ENCODE measurements around the gene CRAMP1.

CRAMP1 gene

DNA sequence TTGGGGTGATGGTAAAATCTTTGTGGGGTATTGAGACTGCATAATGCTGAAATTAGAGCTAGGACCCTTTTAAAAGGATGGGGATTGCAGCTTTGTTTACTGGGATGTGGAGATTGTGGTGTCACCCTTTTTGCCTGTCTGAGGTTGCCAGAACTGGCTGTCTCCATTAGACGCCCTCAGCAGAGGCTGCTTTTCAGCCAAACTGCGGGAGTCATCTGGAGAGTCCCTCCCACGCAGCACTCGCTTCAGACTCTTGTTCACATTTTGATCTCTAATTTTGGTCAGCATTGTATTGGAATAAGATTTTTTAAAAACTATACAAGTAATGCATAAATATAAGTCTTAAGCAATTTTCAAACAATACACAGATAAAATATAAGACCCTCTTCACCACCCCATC, 38.0 kb downstream of the CRAMP1 start:
- H3K4me3 ChIP-seq (replicated peaks; ENCODE audit: insufficient read depth, low read length) = no peak overlapping the region
- no peak for DNase-seq (ENCODE audit: low read depth in 1 of 2, low spot score in 1 of 2)
- no peaks in the 10 kb centered on the region for H3K27me3 ChIP-seq (ENCODE audit: insufficient read depth, poor library complexity, severe bottlenecking)
- TF ChIP-seq SPI1 (IDR thresholded peaks at IDR 0.05; ENCODE audit: borderline replicate concordance, low read depth) = no peak
- no peak for TF ChIP-seq POLR2AphosphoS5 (IDR thresholded peaks at IDR 0.05; ENCODE audit: low read depth)
- TF ChIP-seq, protein P1, sequence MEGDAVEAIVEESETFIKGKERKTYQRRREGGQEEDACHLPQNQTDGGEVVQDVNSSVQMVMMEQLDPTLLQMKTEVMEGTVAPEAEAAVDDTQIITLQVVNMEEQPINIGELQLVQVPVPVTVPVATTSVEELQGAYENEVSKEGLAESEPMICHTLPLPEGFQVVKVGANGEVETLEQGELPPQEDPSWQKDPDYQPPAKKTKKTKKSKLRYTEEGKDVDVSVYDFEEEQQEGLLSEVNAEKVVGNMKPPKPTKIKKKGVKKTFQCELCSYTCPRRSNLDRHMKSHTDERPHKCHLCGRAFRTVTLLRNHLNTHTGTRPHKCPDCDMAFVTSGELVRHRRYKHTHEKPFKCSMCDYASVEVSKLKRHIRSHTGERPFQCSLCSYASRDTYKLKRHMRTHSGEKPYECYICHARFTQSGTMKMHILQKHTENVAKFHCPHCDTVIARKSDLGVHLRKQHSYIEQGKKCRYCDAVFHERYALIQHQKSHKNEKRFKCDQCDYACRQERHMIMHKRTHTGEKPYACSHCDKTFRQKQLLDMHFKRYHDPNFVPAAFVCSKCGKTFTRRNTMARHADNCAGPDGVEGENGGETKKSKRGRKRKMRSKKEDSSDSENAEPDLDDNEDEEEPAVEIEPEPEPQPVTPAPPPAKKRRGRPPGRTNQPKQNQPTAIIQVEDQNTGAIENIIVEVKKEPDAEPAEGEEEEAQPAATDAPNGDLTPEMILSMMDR (IDR thresholded peaks at IDR 0.05; ENCODE audit: insufficient read depth, low read length) = no peak
- no peak overlapping the region for H3K27ac ChIP-seq (replicated peaks)

DNA sequence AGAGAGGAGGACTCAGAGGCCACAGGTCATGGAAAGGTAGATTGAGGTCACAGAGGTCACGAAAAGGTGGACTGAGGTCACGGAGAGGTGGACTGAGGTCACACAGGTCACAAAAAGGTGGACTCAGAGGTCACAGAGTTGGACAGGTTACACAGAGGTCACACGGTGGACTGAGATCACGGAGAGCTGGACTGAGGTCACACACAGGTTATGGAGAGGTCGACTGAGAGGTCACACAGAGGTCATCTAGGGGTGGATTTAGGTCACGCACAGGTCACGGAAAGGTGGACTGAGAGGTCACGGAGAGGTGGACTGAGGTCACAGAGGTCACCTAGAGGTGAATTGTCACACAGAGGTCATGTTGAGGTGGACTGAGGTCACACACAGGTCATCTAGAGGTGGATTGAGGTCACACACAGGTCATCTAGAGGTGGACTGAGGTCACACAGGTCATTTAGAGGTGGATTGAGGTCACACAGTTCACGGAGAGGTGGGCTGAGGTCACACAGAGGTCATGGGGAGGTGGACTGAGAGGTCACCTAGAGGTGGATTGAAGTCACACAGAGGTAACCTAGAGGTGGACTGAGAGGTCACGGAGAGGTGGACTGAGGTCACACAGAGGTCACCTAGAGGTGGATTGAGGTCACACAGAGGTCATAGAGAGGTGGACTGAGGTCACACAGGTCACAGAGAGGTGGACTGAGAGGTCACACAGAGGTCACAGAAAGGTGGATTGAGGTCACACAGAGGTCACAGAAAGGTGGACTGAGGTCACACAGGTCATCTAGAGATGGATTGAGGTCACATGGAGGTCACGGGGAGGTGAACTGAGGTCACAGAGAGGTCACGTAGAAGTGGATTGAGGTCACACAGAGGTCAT, 39.2 kb downstream of the CRAMP1 start:
- no peak overlapping the region for H3K4me3 ChIP-seq (replicated peaks; ENCODE audit: insufficient read depth, low read length)
- no peak for DNase-seq (ENCODE audit: low read depth in 1 of 2, low spot score in 1 of 2)

DNA sequence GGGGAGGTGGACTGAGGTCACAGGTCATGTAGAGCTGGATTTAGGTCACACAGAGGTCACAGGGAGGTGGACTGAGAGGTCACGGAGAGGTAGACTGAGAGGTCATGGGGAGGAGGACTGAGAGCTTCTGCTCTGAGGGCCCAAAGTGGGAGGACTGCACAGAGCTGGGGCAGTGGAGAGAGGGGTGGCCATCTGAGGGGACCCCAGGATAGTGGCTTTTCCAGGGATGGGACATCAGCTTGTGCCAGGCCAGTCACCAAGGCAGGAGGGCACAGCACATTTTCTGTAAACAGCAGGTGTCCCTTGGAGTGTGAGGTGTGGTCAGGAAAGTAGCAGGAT, 39.8 kb downstream of the CRAMP1 start:
- Histone ChIP-seq H3K4me3 (replicated peaks; ENCODE audit: insufficient read depth, low read length) (no peak overlapping the region), H3K27ac (replicated peaks) (no peak overlapping the region), H3K27me3 (ENCODE audit: insufficient read depth, poor library complexity, severe bottlenecking) (no peaks in the 10 kb centered on the region)
- TF ChIP-seq POLR2AphosphoS5 (IDR thresholded peaks at IDR 0.05; ENCODE audit: low read depth) (no peak), SPI1 (IDR thresholded peaks at IDR 0.05; ENCODE audit: borderline replicate concordance, low read depth) (no peak), GABPA (IDR thresholded peaks at IDR 0.05; ENCODE audit: low read depth) (no peak)
- TF ChIP-seq, protein P2, sequence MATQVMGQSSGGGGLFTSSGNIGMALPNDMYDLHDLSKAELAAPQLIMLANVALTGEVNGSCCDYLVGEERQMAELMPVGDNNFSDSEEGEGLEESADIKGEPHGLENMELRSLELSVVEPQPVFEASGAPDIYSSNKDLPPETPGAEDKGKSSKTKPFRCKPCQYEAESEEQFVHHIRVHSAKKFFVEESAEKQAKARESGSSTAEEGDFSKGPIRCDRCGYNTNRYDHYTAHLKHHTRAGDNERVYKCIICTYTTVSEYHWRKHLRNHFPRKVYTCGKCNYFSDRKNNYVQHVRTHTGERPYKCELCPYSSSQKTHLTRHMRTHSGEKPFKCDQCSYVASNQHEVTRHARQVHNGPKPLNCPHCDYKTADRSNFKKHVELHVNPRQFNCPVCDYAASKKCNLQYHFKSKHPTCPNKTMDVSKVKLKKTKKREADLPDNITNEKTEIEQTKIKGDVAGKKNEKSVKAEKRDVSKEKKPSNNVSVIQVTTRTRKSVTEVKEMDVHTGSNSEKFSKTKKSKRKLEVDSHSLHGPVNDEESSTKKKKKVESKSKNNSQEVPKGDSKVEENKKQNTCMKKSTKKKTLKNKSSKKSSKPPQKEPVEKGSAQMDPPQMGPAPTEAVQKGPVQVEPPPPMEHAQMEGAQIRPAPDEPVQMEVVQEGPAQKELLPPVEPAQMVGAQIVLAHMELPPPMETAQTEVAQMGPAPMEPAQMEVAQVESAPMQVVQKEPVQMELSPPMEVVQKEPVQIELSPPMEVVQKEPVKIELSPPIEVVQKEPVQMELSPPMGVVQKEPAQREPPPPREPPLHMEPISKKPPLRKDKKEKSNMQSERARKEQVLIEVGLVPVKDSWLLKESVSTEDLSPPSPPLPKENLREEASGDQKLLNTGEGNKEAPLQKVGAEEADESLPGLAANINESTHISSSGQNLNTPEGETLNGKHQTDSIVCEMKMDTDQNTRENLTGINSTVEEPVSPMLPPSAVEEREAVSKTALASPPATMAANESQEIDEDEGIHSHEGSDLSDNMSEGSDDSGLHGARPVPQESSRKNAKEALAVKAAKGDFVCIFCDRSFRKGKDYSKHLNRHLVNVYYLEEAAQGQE (IDR thresholded peaks at IDR 0.05; ENCODE audit: insufficient replicate concordance, low read depth) = no peak
- TF ChIP-seq, protein P1 (IDR thresholded peaks at IDR 0.05; ENCODE audit: insufficient read depth, low read length) = no peak
- no peak for DNase-seq (ENCODE audit: low read depth in 1 of 2, low spot score in 1 of 2)

More for the DNA sequence above, 39.2 kb downstream of the CRAMP1 start:
- TF ChIP-seq SPI1 (IDR thresholded peaks at IDR 0.05; ENCODE audit: borderline replicate concordance, low read depth) (no peak), GABPA (IDR thresholded peaks at IDR 0.05; ENCODE audit: low read depth) (no peak), POLR2AphosphoS5 (IDR thresholded peaks at IDR 0.05; ENCODE audit: low read depth) (0 out of 2 replicates have a peak, but pooled peaks have one; percentile 19)
- TF ChIP-seq, protein P2 (IDR thresholded peaks at IDR 0.05; ENCODE audit: insufficient replicate concordance, low read depth) = no peak
- TF ChIP-seq, protein P1 (IDR thresholded peaks at IDR 0.05; ENCODE audit: insufficient read depth, low read length) = no peak
- Histone ChIP-seq H3K27me3 (ENCODE audit: insufficient read depth, poor library complexity, severe bottlenecking) (no peaks in the 10 kb centered on the region), H3K27ac (replicated peaks) (no peak overlapping the region)

Data from HL-60 (cell line).